Fibroblast of villous mesenchyme (primary cell): Measurements from ENCODE around the gene EDN2. TPM values are rescaled to one million over a fixed set of nuclear protein-coding genes. Genes with fewer than 3 reads are reported as not detected.

Experiments used
- DNase-seq: peaks from one replicate; pipeline ENCODE4 v3.0.0-alpha.2; 2010; ENCODE audit warnings: low read depth
- H3K4me3 ChIP-seq: 2 replicates; pipeline ENCODE4 v1.5.1; 2011; ENCODE audit warnings: low read depth, mild to moderate bottlenecking, low read length
- CTCF ChIP-seq: IDR thresholded peaks from 2 replicates; pipeline ENCODE4 v1.5.1; 2012; ENCODE audit warnings: low read depth, mild to moderate bottlenecking, low read length; ENCODE audit not compliant: insufficient read depth
- small RNA-seq: library from RNA; depleted of rRNA; stranded (forward); fragments of <200 nt; gene quantifications from one replicate; pipeline ENCODE3, GENCODE V24; 2012
- total RNA-seq: library from RNA; depleted of rRNA; stranded (reverse); fragments of >200 nt; gene quantifications from 2 replicates; pipeline ENCODE4 v1.2.3, GENCODE V29; 2012

The EDN2 gene
- total RNA-seq, 1 donor = not detected

GRCh38 chr1:41429641-41430035 lies 54.8 kb downstream of the EDN2 start:
- TF ChIP-seq CTCF = no peak
- no peak for DNase-seq
- H3K4me3 ChIP-seq = no peak overlapping the region

Small RNA genes within 50 kb of the gene (small RNA-seq; reads per million reads assigned to genes)
- not detected for gene RNA5SP45

Other genes with a start within 250 kb of the EDN2 start
- 19.4 and 26.1 TPM in 2 replicates for gene SCMH1, start 242.4 kb downstream of the EDN2 start, total RNA-seq
- gene FOXO6, start 123.2 kb downstream of the EDN2 start, total RNA-seq = not detected in 2 replicates